ENCODE data around the gene MFSD2A. TPM values are rescaled to one million over a fixed set of nuclear protein-coding genes. Genes with fewer than 3 reads are reported as not detected.

MFSD2A gene
- total RNA-seq (100 to 1,000 TPM; 185 to 201 TPM), polyA plus RNA-seq (ENCODE audit: insufficient read depth, low read depth, low replicate concordance) (122 TPM)
- long read RNA-seq, donor 1, transcript MFSD2A-202 (14 exons, 2,154 nt): major isoform, 5 of 12 reads
- long read RNA-seq, donor 1, partial matches to known transcripts: 7 of 12 reads
- long read RNA-seq, donor 1, other reads (novel, unspliced or antisense): 0 of 12 reads
- long read RNA-seq, donor 2, partial matches to known transcripts: 0 of 2 reads
- long read RNA-seq, donor 2, other reads (novel, unspliced or antisense): 0 of 2 reads

DNA sequence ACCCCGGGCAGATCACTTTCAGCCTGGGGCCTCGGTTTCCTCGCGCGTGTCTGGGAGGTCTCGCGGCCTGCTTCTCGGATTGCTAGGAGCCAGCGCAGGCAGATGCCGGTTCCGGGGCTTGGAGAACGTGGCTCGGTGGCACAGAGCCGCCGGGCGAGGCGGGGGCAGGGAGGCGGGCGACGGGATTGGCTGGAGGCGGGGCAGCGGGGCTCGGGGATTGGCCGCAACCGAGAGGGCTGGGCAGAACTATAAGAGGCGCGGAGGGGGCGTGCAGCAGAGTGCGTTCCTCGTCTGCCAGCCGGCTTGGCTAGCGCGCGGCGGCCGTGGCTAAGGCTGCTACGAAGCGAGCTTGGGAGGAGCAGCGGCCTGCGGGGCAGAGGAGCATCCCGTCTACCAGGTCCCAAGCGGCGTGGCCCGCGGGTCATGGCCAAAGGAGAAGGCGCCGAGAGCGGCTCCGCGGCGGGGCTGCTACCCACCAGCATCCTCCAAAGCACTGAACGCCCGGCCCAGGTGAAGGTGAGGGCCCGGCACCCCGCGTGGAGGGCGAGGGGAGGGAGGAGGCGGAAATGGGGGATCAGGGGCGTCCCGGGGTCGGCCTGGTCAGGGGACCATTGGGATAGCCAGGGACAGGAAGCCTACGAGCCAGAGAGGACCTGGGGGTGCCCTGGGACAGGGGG, at the start of gene MFSD2A:
Gene MFSD2A (plus strand): TSS at position 276 of the 677 bp plus-strand sequence. CDS start 148 bp downstream, at position 424.
- TF ChIP-seq POLR2A (IDR thresholded peaks at IDR 0.05): no peak
- TF ChIP-seq CTCF (IDR thresholded peaks at IDR 0.05): no peak
- 0% methylated on average over 6 to 59 of the region's 62 CpGs for WGBS, 2 donors
- Histone ChIP-seq H3K4me1 (peaks cover 51% of the 10 kb centered on the region), H3K4me3 (peak within 1 kb of the TSS; percentile 55 to 81), H3K36me3 (ENCODE audit: low read depth, missing control alignments) (no peaks in the 10 kb centered on the region), H3K9me3 (no peaks in the 10 kb centered on the region), H3K27ac (peak within 1 kb of the TSS; percentile 39 to 74), H3K27me3 (no peaks in the 10 kb centered on the region)
- peak; percentile 95 for DNase-seq
- intact Hi-C loops (cut with DNase I; ENCODE audit: low total_unique reads): no loop called here

DNA sequence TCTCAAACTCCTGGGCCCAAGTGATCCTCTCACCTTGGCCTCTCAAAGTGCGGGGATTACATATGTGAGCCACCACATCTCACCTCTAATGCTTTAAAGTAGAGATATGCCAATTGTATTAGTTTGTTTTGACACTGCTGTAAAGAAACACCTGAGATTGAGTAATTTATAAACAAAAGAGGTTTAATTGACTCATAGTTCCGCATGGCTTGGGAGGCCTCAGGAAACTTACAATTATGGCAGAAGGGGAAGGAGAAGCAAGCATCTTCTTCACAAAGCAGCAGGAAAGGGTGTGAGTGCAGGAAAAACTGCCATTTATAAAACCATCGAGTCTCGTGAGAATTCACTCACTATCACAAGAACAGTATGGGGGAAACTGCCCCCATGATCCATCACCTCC, 49.8 kb upstream of the MFSD2A start:
- Histone ChIP-seq H3K9me3 (no peaks in the 10 kb centered on the region), H3K4me3 (no peak overlapping the region), H3K4me1 (peaks cover 7% of the 10 kb centered on the region), H3K27ac (no peak overlapping the region), H3K36me3 (ENCODE audit: low read depth, missing control alignments) (no peaks in the 10 kb centered on the region), H3K27me3 (no peaks in the 10 kb centered on the region)
- TF ChIP-seq POLR2A (IDR thresholded peaks at IDR 0.05) (no peak), CTCF (IDR thresholded peaks at IDR 0.05) (no peak)
- no peak for DNase-seq
- 73 to 91% methylated on average over 4 of the region's 4 CpGs for WGBS, 2 donors
- intact Hi-C loops (cut with DNase I; ENCODE audit: low total_unique reads): no loop called here

- no peaks in the 10 kb centered on the region for H3K9me3 ChIP-seq
Measured at GRCh38 chr1:39907528-39908453, 47.2 kb upstream of the MFSD2A start.

GRCh38 chr1:39908534-39908933, 46.4 kb upstream of the MFSD2A start:
- Histone ChIP-seq H3K27me3 (no peaks in the 10 kb centered on the region), H3K9me3 (no peaks in the 10 kb centered on the region), H3K27ac (no peak overlapping the region), H3K36me3 (ENCODE audit: low read depth, missing control alignments) (no peaks in the 10 kb centered on the region), H3K4me1 (no peaks in the 10 kb centered on the region), H3K4me3 (no peak overlapping the region)
- TF ChIP-seq POLR2A (IDR thresholded peaks at IDR 0.05) (no peak), CTCF (IDR thresholded peaks at IDR 0.05) (no peak)
- intact Hi-C loops (cut with DNase I; ENCODE audit: low total_unique reads): no loop called here
- DNase-seq: no peak
- WGBS, 2 donors: 90% methylated on average over 2 of the region's 2 CpGs

More at GRCh38 chr1:39907528-39908453, 47.2 kb upstream of the MFSD2A start:
- WGBS, 2 donors: 82 to 84% methylated on average over 3 of the region's 3 CpGs
- intact Hi-C loops (cut with DNase I; ENCODE audit: low total_unique reads): no loop called here
- no peaks in the 10 kb centered on the region for H3K4me1 ChIP-seq
- no peaks in the 10 kb centered on the region for H3K27me3 ChIP-seq
- no peak for DNase-seq
- TF ChIP-seq CTCF (IDR thresholded peaks at IDR 0.05) (no peak), POLR2A (IDR thresholded peaks at IDR 0.05) (no peak)
- H3K36me3 ChIP-seq (ENCODE audit: low read depth, missing control alignments): no peaks in the 10 kb centered on the region
- H3K4me3 ChIP-seq: no peak overlapping the region
- H3K27ac ChIP-seq: no peak overlapping the region

Measured in testis (tissue), 5 donors.